CD14-positive monocyte (primary cell): ENCODE measurements around the gene FLNA. TPM values are rescaled to one million over a fixed set of nuclear protein-coding genes. Genes with fewer than 3 reads are reported as not detected.

Source experiments
- DNase-seq, 3 donors: peaks; one replicate each; pipeline ENCODE4 v3.0.0-alpha.2; 2011 to 2022
- H2AFZ ChIP-seq: 2 replicates; pipeline ENCODE4 v1.6.0; 2012; ENCODE audit warnings: mild to moderate bottlenecking, low read depth, low read length, inconsistent platforms; ENCODE audit not compliant: insufficient read depth, poor library complexity, severe bottlenecking
- H3K27ac ChIP-seq, 2 donors: 1 replicate in 1 of 2; 2 replicates in 1 of 2; pipeline ENCODE4 v1.5.1; 2012 to 2013; ENCODE audit warnings: low read length in 2 of 2, control low read depth in 1 of 2, inconsistent platforms in 1 of 2, low read depth in 1 of 2, mild to moderate bottlenecking in 1 of 2
- H3K27me3 ChIP-seq, 2 donors: one replicate each; pipeline versions ENCODE4 v1.6.0 to v1.6.1; 2011 to 2013; ENCODE audit warnings: low read length in 2 of 2; ENCODE audit not compliant: control insufficient read depth in 2 of 2, insufficient read depth in 2 of 2
- H3K36me3 ChIP-seq, 2 donors: replicated peaks in 1 of 2; 1 replicate in 1 of 2; 2 replicates in 1 of 2; pipeline versions ENCODE4 v1.5.1 to v1.6.1; 2012 to 2013; ENCODE audit warnings: low read length in 2 of 2, control low read depth in 1 of 2, inconsistent platforms in 1 of 2, mild to moderate bottlenecking in 1 of 2; ENCODE audit not compliant: insufficient read depth in 2 of 2, control insufficient read depth in 1 of 2
- H3K4me1 ChIP-seq, 2 donors: 1 replicate in 1 of 2; 2 replicates in 1 of 2; pipeline versions ENCODE4 v1.5.1 to v1.6.1; 2012 to 2013; ENCODE audit warnings: low read length in 2 of 2, control low read depth in 1 of 2, inconsistent platforms in 1 of 2, mild to moderate bottlenecking in 1 of 2, moderate library complexity in 1 of 2; ENCODE audit not compliant: insufficient read depth in 2 of 2, control insufficient read depth in 1 of 2
- H3K4me2 ChIP-seq: replicated peaks from 2 replicates; pipeline ENCODE3; 2012; ENCODE audit warnings: low read length, moderate library complexity, mild to moderate bottlenecking; ENCODE audit not compliant: poor library complexity, severe bottlenecking; ENCODE audit errors: extremely low read depth
- H3K4me3 ChIP-seq, 3 experiments: fragments of 200-600 bp in 1 of 3; sonication (generic) in 1 of 3; replicated peaks in 1 of 3; 1 replicate in 2 of 3; 2 replicates in 1 of 3; pipeline ENCODE4 v1.5.1; 2011 to 2013; ENCODE audit warnings: low read length in 3 of 3, mild to moderate bottlenecking in 3 of 3, control low read depth in 2 of 3, low read depth in 2 of 3, inconsistent platforms in 1 of 3, moderate library complexity in 1 of 3
- H3K79me2 ChIP-seq: 2 replicates; pipeline ENCODE4 v1.6.0; 2012; ENCODE audit warnings: mild to moderate bottlenecking, control low read depth, inconsistent platforms, low read length, moderate library complexity; ENCODE audit not compliant: insufficient read depth
- H3K9ac ChIP-seq: 2 replicates; pipeline ENCODE4 v1.6.0; 2017; ENCODE audit warnings: low read length, mild to moderate bottlenecking; ENCODE audit not compliant: insufficient read depth, poor library complexity, severe bottlenecking
- H3K9me3 ChIP-seq, 2 donors: replicated peaks in 1 of 2; 1 replicate in 1 of 2; 2 replicates in 1 of 2; pipeline versions ENCODE4 v1.5.1 to v1.6.1; 2012 to 2013; ENCODE audit warnings: low read length in 2 of 2, control low read depth in 1 of 2; ENCODE audit not compliant: control insufficient read depth in 1 of 2, insufficient read depth in 1 of 2
- H4K20me1 ChIP-seq: 2 replicates; pipeline ENCODE4 v1.6.0; 2012; ENCODE audit warnings: mild to moderate bottlenecking, low read length, control low read depth, moderate library complexity; ENCODE audit not compliant: insufficient read depth
- H3K27ac Mint-ChIP-seq, 7 donors: one replicate each; pipeline ENCODE4 v1.8.0; 2020; ENCODE audit warnings: mild to moderate bottlenecking in 7 of 7, mixed read lengths in 7 of 7, moderate library complexity in 6 of 7, inconsistent platforms in 2 of 7
- H3K27me3 Mint-ChIP-seq, 3 donors: one replicate each; pipeline ENCODE4 v1.8.0; 2021 to 2022; ENCODE audit warnings: low read depth in 3 of 3, mild to moderate bottlenecking in 3 of 3, mixed read lengths in 3 of 3, moderate library complexity in 3 of 3, inconsistent platforms in 1 of 3
- H3K36me3 Mint-ChIP-seq, 2 donors: one replicate each; pipeline ENCODE4 v1.8.0; 2020; ENCODE audit warnings: mixed read lengths in 2 of 2, inconsistent platforms in 1 of 2, mild to moderate bottlenecking in 1 of 2
- H3K4me1 Mint-ChIP-seq: one replicate; pipeline ENCODE4 v1.8.0; 2020; ENCODE audit warnings: mild to moderate bottlenecking, mixed read lengths
- H3K4me3 Mint-ChIP-seq, 2 donors: one replicate each; pipeline ENCODE4 v1.8.0; 2020; ENCODE audit warnings: mild to moderate bottlenecking in 2 of 2, mixed read lengths in 2 of 2, moderate library complexity in 1 of 2
- H3K9me3 Mint-ChIP-seq, 7 donors: one replicate each; pipeline ENCODE4 v1.8.0; 2020 to 2022; ENCODE audit warnings: mixed read lengths in 7 of 7, mild to moderate bottlenecking in 6 of 7, moderate library complexity in 6 of 7, inconsistent platforms in 2 of 7
- CTCF ChIP-seq: fragments of 200-600 bp; IDR thresholded peaks from one replicate; pipeline ENCODE4 v1.8.0; 2022; ENCODE audit warnings: antibody characterized with exemption, mild to moderate bottlenecking
- WGBS: methylation state at CpG from one replicate; pipeline ENCODE4 v1.1.5; 2013; ENCODE audit warnings: missing lambda C conversion rate; ENCODE audit not compliant: insufficient coverage; 5-methylcytosine and 5-hydroxymethylcytosine counted together
- intact Hi-C, 2 donors: fragments of 100-400 bp; cut with micrococcal nuclease; formaldehyde crosslinking; loops; one replicate each; pipeline versions ENCODE4 v1.15.0 to v1.15.1; 2023
- polyA plus RNA-seq, 3 donors: library from polyadenylated mRNA; depleted of rRNA in 1 of 3; unstranded in 2 of 3; stranded (reverse) in 1 of 3; fragments of 300-500 nt in 2 of 3; fragments of >200 nt in 1 of 3; fragmentation: Illumina TruSeq in 2 of 3; gene quantifications; 1 replicate in 2 of 3; 2 replicates in 1 of 3; pipeline ENCODE4 v1.2.3, GENCODE V29; 2012 to 2021

The FLNA gene
- polyA plus RNA-seq, 3 donors = 111 to 874 (median 219) TPM

GRCh38 chrX:154403192-154403591 lies 28.8 kb upstream of the FLNA start:
- WGBS = 98% methylated on average over 5 of the region's 10 CpGs
- Mint-ChIP-seq H3K36me3 (peaks cover 41 to 56% of the 10 kb centered on the region in 2 donors), H3K27ac (peak overlapping the region in 1 of 7 donors; percentile 74), H3K27me3 (peaks cover 0 to 14% (median 0%) of the 10 kb centered on the region in 3 donors), H3K4me1 (peaks cover 19% of the 10 kb centered on the region), H3K4me3 (no peak overlapping the region), H3K9me3 (peaks cover 0 to 10% (median 4%) of the 10 kb centered on the region in 7 donors)
- H3K4me2 ChIP-seq = no peak overlapping the region
- peaks cover 37 to 42% of the 10 kb centered on the region in 2 donors for H3K36me3 ChIP-seq
- peaks cover 64% of the 10 kb centered on the region for H4K20me1 ChIP-seq
- no peak for TF ChIP-seq CTCF
- H3K79me2 ChIP-seq = peaks cover 32% of the 10 kb centered on the region
- no peak overlapping the region for H3K4me3 ChIP-seq
- H3K27me3 ChIP-seq = no peaks in the 10 kb centered on the region
- H2AFZ ChIP-seq = no peak overlapping the region
- no peak for DNase-seq
- H3K9me3 ChIP-seq = no peaks in the 10 kb centered on the region
- H3K9ac ChIP-seq = no peak overlapping the region
- H3K27ac ChIP-seq = no peak overlapping the region
- intact Hi-C loops = loop anchor here in 1 of 2 donors (5.0 kb wide), 1 partner anchor 34 kb away; the partner anchor contains the start of gene GDI1
- peaks cover 20 to 21% of the 10 kb centered on the region in 2 donors for H3K4me1 ChIP-seq

GRCh38 chrX:154402622-154403127 lies 28.2 kb upstream of the FLNA start:
- H3K27ac Mint-ChIP-seq = peak overlapping the region in 6 of 7 donors; percentile 19 to 74 (median 56)
- peaks cover 17% of the 10 kb centered on the region for H3K4me1 Mint-ChIP-seq
- no peak for TF ChIP-seq CTCF
- Histone ChIP-seq H3K4me3 (no peak overlapping the region), H3K79me2 (peaks cover 27% of the 10 kb centered on the region), H3K27ac (no peak overlapping the region), H3K36me3 (peaks cover 37 to 42% of the 10 kb centered on the region in 2 donors), H3K4me2 (no peak overlapping the region), H3K9me3 (no peaks in the 10 kb centered on the region), H3K4me1 (peaks cover 18% of the 10 kb centered on the region in 2 donors), H4K20me1 (peaks cover 64% of the 10 kb centered on the region), H3K9ac (no peak overlapping the region), H3K27me3 (no peaks in the 10 kb centered on the region), H2AFZ (no peak overlapping the region)
- peak in 1 of 3 donors; percentile 3 for DNase-seq
- H3K27me3 Mint-ChIP-seq = peaks cover 0 to 14% (median 0%) of the 10 kb centered on the region in 3 donors
- intact Hi-C loops = loop anchor here in 1 of 2 donors (5.0 kb wide), 1 partner anchor 35 kb away; the partner anchor contains the start of gene GDI1
- WGBS = 95% methylated on average over 10 of the region's 19 CpGs
- peaks cover 41 to 56% of the 10 kb centered on the region in 2 donors for H3K36me3 Mint-ChIP-seq
- peaks cover 0 to 14% (median 4%) of the 10 kb centered on the region in 7 donors for H3K9me3 Mint-ChIP-seq
- H3K4me3 Mint-ChIP-seq = no peak overlapping the region
